NCI-H345 treated with DMSO at 0.1 percent for 48 hours (cell line): Measurements from ENCODE around the gene KRTAP4-8.
"Not testable (repeated sequence)": the region's sequence is repeated elsewhere in the genome, so short reads cannot be mapped to it uniquely, and the experiment has no call there.

Experiments used
- DNase-seq: peaks from one replicate; lab custom pipeline; 2025; ENCODE audit not compliant: unreplicated experiment; lab: John Stamatoyannopoulos, UW

KRTAP4-8 gene

DNA sequence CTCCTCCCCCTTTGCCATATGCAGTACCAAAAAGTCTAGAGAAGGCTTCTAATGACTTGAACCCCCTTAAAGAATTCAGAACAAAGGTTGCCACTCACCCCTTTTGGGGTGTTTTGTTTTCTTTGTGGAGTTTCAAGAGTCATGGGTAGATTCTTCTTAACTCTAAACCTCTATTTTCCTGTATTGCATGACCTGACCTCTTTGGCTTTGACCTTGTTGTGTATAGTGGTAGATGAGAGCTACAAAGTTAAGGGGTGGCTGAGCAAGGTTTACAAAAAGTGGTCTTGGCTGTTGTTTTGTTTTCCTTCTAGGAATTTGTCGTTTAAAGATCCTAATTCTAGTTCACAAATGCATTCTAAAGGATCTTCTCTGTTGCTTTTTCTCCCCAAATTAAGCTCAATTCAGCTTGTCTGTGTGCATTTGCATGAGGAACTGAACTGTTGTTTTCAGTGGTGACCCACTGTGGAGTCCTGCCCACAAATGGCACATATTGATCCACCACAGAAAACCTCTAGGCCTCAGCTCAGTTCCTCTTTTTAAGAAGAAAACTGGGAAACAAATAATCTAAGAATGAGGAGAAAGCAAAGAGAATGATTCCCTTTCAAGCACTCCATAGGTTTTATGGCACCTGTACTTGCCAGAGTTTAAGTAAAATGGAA lies 10.9 kb upstream of the KRTAP4-8 start:
- DNase-seq = not testable (repeated sequence)

DNA sequence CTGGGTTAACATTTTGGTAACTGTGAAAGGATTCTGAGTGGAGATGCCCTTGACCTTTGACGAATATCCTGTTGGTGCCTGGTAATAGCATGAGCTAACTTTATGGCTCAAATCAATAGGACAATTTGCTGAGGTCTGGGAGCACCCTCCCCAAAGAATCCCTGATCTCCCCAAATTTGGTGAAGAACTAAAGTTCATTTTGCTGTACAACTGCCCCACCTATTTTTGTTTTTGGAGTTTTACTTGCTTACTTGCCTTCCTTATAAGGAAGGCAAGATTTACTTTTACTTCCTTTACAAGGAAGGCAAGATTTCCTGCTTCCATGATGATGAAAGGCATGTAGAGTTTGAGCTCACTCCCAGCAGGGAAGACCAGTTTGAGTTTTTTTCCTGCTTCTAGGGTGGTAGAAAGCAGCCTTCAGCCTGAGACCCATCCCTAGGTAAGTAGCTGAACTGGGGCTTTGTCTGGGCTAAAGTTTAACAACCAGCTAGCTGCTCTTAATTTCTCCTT lies 10.1 kb upstream of the KRTAP4-8 start:
- DNase-seq = no peak

GRCh38 chr17:41105347-41105746 lies 7.4 kb upstream of the KRTAP4-8 start, which contains the start of gene KRTAP4-9:
KRTAP4-9 (plus strand) TSS chr17:41105389; CDS start chr17:41105389, 0 bp downstream.
- DNase-seq = not testable (repeated sequence)

- DNase-seq = not testable (repeated sequence)
These were observed 6.6 kb upstream of the KRTAP4-8 start for GRCh38 chr17:41104386-41105038.

GRCh38 chr17:41103896-41104295 lies 6.0 kb upstream of the KRTAP4-8 start:
- DNase-seq = no peak

DNA sequence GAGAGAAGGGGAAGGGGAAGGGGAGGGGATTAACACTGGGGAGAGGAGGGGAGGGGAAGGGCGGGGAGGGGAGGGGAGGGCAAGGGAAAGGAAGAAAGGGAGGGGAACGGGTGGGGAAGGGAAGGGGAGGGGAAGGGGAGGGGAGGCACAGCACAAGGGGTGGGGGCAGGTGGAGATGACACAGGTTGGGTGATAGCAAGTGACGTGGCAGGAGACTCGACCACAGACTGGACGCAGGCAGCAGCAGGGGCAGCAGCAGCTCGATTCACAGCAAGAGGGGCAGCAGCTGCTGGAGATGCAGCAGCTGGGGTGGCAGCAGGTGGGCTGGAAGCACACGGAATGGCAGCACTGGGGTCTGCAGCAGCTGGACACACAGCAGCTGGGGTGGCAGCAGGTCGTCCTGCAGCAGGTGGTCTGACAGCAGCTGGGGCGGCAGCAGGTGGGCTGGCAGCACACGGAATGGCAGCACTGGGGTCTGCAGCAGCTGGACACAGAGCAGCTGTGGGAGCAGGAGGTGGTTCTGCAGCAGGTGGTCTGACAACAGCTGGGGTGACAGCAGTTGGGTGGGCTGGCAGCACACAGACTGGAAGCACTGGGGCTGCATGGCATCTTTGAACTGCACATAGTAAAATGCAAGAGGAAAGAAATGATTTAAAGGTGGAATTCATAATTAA lies 3.8 kb upstream of the KRTAP4-8 start, which contains the start of gene KRTAP4-16:
Gene KRTAP4-16, minus strand, starts transcription at position 624 of the 674 bp plus-strand sequence. Its CDS starts 0 bp downstream, at position 624.
- DNase-seq = no peak

DNA sequence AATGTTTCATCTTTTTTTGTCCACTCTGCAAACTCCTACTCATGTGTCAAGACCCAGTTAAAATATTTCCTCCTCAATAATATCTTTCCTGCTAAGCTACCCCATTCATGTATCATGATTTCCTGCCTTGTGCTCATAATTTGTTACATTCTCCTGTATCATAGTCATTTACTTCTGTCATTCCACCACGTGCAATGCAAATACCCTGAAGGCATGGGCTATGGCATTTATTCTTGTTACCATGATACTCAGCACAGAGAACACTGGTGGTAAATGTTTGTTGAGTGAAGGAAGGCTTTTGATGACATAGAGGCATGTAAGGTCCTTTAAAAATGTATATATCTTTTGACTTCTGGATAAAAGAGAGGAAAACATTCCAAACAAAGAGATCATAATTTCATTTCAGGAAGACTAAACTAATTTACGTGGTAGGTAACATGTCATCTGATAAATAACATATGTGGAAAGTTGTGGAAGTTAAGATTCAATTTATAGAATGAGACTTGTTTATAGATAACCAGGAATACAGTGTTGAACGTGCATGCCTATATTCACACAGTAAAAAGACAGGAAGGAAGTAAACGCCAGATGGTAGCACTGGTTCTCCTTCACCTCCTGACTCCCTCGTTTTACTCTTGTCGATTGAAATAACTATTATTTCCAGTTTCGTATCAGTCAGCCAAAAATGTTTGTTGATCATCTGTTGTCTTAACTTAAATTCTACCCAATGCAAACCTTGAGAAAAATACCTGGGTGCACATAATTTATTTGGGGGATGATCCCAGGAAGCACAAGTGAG lies 1.9 kb upstream of the KRTAP4-8 start:
- not testable (repeated sequence) for DNase-seq

- DNase-seq = no peak
These were observed 539 bp upstream of the KRTAP4-8 start for GRCh38 chr17:41098481-41098880.

- no peak for DNase-seq
These were observed 1.9 kb downstream of the KRTAP4-8 start for GRCh38 chr17:41096055-41096454.

DNA sequence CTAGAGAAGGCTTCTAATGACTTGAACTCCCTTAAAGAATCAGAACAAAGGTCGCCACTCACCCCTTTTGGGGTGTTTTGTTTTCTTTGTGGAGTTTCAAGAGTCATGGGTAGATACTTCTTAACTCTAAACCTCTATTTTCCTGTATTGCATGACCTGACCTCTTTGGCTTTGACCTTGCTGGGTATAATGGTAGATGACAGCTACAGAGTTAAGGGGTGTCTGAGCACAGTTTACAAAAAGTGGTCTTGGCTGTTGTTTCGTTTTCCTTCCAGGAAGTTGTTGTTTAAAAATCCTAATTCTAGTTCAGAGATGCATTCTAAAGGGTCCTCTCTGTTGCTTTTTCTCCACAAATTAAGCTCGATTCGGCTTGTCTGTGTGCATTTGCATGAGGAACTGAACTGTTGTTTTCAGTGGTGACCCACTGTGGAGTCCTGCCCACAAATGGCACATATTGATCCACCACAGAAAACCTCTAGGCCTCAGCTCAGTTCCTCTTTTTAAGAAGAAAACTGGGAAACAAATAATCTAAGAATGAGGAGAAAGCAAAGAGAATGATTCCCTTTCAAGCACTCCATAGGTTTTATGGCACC lies 9.1 kb downstream of the KRTAP4-8 start:
- not testable (repeated sequence) for DNase-seq

- DNase-seq = not testable (repeated sequence)
These were observed 13.7 kb downstream of the KRTAP4-8 start, which contains the start of gene KRTAP4-7 for GRCh38 chr17:41084100-41084856. KRTAP4-7 (plus strand) TSS chr17:41084150; CDS start chr17:41084207, 57 bp downstream.

DNA sequence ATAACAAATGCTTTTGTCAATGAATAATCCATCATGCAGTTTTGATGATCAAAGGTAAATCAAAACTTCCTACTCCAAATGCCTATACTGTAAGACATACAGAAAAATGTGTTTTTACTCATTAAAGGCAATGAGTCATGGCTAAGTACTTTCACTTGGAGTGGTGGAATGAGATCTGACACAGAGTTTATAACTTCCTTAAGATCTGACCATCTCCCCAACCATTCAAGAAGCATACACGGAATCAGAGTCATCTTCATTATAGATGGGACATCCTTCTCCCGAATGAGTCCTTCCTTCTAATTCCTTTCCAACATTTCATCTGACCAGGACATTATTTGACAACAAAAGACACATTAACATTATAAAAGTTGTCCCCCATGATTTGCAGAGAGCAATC lies 14.5 kb downstream of the KRTAP4-8 start:
- DNase-seq = not testable (repeated sequence)

DNA sequence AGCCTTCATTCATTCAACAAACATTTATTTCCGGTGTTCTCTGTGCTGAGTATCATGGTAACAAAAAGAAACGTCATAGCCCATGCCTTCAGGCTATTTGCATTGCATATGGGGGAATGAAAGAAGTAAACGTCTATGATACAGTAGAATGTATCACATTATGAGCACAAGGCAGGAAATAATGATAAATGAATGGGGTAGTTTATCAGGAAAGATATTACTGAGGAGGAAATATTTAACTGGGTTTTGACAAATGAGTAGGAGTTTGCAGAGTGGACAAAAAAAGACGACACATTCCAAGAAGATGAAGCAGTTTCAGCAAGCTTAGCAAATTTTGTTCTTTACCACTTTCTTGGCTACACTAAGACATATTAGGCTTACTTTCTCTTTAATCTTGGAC lies 15.3 kb downstream of the KRTAP4-8 start:
- DNase-seq = no peak

- no peak for DNase-seq
These were observed 21.2 kb downstream of the KRTAP4-8 start for GRCh38 chr17:41076788-41077187.

DNA sequence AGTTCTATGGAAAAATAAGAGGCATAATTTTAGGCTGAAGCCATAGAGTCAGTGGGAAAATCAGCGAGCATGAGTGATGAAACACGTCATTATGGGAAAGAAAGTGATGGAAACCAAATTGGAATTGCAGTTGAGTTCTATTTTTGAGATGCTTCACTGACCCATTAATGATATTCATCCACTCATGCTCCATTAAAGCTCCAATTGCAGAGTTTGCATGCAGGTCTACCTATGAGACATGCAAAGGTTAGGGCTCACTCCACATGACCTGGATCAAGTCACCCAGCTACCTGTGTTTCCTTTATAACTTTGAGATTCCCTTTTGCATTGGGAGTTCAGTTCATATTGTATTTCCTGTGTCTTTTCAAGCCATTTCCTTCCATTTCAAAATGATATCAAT lies 24.3 kb downstream of the KRTAP4-8 start:
- DNase-seq = no peak

DNA sequence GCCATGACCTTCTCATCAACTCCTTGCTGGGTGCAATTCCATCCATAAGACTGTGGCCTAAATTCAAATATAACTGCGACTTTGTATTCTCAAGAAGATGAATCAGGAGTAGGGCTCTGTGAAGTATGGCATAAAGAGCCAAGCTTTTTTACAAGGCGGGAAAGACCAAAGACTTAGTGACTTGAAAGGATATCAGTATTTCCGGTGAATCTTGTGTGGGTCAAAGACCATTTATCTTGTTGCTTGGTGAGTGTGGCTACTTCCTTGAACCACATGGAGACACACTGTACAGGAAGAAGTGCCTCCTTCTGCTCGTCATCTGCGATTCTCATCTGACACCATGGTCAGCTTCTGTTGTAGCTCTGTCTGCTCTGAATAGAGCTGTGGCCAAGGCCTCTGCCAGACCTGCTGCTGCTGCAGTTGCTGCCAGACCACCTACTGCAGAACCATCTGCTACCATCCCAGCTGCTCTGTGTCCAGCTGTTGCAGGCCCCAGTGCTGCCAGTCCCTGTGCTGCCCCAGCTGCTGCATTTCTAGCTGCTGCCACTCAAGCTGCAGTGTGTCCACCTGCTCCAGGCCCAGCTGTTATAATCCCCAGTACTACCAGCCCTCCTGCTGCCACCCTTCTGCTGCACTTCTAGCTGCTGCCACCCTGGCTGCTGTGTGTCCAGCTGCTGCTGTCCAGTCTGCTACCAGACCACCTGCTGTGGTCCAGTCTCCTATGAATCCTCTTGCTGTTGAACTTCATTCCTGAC lies 26.2 kb downstream of the KRTAP4-8 start:
- no peak for DNase-seq

- no peak for DNase-seq
These were observed 28.9 kb downstream of the KRTAP4-8 start for GRCh38 chr17:41069031-41069430.

- DNase-seq = no peak
These were observed 30.7 kb downstream of the KRTAP4-8 start for GRCh38 chr17:41067281-41067680.
